GM19463 (cell line): ENCODE results near the gene ROCK2.

Experiments
- ATAC-seq: cut with Tn5 transposase; IDR thresholded peaks from one replicate; pipeline ENCODE4 v1.9.1; 2021; ENCODE audit warnings: mild to moderate bottlenecking, moderate library complexity; ENCODE audit not compliant: unreplicated experiment

ROCK2 gene

GRCh38 chr2:11312770-11313471 is 31.5 kb downstream of the ROCK2 start:
- ATAC-seq: no peak

GRCh38 chr2:11311543-11311942 is 32.9 kb downstream of the ROCK2 start:
- no peak for ATAC-seq

DNA sequence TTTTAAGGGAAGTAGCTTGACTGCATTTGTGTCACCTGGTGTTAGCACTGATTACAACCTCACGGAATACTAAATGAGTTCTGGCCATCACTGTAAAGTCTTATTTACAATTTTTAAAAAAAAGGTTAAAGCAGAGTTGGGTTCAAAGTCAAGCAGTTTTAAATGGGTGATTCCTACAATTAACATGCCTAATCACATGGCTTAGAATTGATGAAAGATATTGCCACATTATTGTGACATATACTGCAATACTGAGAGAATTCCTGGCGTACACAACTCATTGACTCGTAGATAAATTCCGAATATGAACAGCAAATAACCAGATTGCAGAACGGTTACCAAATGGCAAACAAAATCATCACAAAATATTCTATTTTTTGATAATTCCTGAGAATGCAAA is 34.2 kb downstream of the ROCK2 start:
- no peak for ATAC-seq

GRCh38 chr2:11309706-11310105 is 34.7 kb downstream of the ROCK2 start:
- ATAC-seq: no peak

- ATAC-seq: no peak
Measured at GRCh38 chr2:11307764-11308415, 36.5 kb downstream of the ROCK2 start.

- no peak for ATAC-seq
Measured at GRCh38 chr2:11305958-11306357, 38.5 kb downstream of the ROCK2 start.

DNA sequence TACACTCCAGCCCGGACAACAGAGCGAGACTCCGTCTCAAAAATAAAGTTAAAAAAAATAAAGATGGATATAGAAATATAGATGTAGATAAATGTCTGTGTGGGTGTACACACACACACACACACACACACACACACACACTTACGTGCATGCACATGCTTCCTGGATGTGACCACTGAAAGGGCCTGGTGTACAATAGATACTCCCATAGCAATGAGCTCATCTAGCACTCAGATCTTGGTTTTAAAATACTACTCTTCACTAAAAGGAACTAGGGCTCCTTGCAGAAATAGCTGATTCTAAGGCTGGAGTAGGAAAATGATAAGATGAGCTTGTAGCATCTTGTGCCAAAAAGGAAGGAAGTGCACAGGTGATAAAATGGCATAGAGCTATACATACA is 39.1 kb downstream of the ROCK2 start:
- ATAC-seq: no peak

GRCh38 chr2:11304476-11304875 is 40.0 kb downstream of the ROCK2 start:
- no peak for ATAC-seq

- no peak for ATAC-seq
Measured at GRCh38 chr2:11303290-11304013, 41.0 kb downstream of the ROCK2 start.

DNA sequence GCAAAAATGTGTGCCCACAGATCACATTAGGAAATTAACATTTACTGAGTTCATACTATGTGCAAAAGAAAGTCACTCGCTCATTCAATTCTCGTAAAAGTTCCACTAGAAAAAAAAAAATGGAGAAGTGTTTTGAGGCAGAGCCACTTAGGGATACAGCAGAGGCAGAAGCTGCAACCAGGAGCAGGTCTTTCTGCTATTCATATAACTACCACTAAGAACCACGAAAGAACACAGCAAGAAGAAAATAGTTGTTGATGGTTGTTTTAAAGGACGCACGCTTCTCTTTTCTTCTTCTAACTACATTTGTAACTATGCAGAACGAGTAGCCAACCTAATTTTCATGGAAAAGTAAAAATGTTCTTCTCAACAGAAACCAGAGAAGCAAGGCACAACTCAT is 45.0 kb downstream of the ROCK2 start:
- ATAC-seq: no peak

DNA sequence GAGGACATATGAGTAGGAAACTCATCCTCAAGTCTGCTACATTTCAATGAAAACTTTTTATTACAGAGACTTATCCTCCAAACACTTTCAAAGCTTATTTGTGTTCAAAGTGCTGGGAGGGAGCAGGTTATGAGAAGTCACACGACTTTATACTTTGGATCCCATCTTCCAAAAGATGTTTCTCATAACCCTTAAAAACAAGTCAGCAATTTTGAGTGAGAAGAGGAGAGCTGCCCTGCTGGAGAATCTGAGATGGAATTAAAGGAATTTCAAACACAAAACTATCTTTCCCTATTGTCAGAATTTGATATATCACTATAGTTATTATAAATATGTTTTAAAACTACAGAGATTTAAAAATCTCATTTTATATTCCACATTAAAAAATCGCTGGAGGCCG is 45.8 kb downstream of the ROCK2 start:
- no peak for ATAC-seq

GRCh38 chr2:11296401-11296800 is 48.0 kb downstream of the ROCK2 start:
- ATAC-seq: no peak

- no peak for ATAC-seq
Measured at GRCh38 chr2:11292464-11293255, 51.8 kb downstream of the ROCK2 start.

GRCh38 chr2:11290713-11291112 is 53.7 kb downstream of the ROCK2 start:
- ATAC-seq: no peak

GRCh38 chr2:11290211-11290610 is 54.2 kb downstream of the ROCK2 start:
- no peak for ATAC-seq

DNA sequence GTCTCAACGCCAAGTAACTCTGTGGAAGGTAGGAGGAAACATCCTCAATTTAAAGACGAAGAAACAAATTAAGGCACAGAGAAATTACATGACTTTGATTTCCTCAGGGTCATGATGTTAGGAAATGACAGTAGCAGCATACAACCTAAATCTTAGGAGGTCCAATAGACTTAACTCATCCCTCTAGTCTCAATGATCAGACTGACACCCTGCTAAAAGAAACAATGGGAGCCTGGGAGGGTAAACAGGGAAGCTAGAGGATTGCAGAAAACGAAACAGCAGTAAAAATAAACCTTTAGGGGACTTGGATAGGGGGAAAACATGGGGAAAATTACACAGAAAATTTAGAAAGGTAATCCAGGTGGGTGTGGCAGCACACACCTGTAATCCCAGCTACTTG is 56.0 kb downstream of the ROCK2 start:
- ATAC-seq: no peak

GRCh38 chr2:11286749-11287148 is 57.7 kb downstream of the ROCK2 start:
- ATAC-seq: no peak

GRCh38 chr2:11286323-11286722 is 58.1 kb downstream of the ROCK2 start:
- ATAC-seq: no peak

GRCh38 chr2:11285499-11285898 is 58.9 kb downstream of the ROCK2 start:
- ATAC-seq: no peak

DNA sequence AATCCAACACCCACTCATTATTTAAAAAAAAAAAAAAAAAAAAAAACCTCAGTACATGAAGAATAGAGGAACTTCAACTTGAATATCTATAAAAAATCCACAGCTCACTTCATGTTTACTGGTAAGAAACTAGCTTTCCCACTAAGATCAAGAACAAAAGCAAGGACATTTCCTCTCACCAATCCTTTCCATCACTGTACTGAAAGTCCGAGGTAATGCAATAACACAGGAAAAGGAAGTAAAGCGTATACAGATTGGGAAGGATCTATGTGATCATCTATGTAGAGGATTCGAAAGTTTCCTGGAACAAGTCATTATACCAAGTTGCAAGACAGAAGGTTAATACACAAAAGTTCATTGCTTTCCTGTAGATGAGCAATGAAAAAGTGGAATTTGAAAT is 63.2 kb downstream of the ROCK2 start:
- no peak for ATAC-seq

DNA sequence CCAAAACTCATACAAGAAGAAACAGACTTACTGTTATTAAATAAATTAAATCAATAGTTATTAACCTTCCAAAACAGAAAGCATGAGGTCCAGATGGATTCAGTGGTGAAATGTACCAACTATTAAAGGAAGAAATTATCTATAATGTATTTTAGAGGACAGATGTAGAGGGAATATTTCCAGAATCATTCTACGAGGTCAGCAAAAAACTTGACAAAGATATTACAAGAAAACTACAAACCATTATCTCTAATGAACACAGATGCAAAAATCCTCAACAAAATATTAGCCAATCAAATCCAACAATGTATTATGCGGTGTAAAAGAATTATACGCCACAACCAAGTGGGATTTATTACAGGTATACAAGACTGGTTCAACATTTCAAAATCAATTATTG is 63.7 kb downstream of the ROCK2 start:
- ATAC-seq: no peak
